ENCODE results near the gene TLX1.

The TLX1 gene

DNA sequence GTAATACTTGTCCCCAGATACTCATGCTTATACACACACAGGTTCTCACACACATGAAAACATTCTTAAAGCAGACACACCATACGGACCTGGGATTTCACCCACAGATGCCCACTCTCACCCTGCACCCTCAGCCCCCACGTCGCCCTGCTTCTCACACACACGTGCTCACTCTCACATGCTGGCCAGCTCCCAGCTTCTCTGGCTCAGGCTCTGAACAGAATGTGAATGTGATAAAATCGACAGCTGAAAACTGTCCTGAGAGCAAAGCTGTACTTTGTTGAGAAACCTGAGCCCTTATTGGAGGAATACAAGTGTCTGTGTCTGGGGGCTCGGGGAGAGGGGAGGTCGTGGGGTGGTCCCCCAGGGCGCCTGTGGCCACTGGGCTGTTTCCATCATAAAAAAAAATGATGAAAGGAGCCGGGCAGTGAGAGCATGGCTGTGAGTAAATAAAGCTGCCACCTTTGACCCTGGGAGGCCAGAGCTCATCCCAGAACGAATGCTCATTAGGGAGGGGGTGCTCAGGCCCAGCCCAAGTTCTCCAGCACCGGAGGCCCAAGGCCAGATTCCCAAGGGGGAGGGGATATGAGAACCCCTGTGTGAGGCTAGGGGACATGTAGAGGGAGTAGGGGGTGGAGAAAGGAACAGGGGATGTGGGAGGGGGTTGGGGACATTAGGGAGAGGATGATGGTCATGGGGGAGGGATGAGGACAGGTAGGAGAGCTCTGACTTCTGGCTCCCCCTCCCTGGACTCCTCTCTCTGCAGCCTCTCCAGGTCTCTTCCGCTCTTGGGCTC is 18.1 kb upstream of the TLX1 start:
- no peak for DNase-seq (ENCODE audit: low read depth)

DNA sequence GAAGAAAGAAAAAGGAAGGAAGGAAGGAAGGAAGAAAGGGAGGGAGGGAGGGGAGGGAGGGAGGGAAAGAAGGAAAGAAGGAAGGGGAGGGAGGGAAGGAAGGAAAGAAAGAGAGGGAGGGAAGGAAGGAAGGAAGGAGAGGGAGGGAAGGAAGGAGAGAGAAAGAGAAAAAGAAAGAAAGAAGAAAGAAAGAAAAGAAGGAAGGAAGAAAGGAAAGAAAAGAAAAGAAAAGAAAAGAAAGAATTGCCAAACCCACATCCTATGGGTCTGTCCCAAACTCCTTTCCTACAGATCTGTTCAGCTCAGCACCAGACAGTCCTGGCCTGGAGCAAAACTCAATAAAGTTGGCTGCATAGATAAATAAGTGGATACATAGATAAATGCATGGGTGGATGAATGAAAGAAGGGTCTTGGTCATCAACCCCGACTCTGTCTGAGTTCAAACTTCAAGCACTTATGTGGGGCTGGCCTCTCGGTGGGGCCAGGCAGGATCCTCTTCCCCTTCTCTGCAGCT is 17.2 kb upstream of the TLX1 start:
- DNase-seq (ENCODE audit: low read depth) = no peak

DNA sequence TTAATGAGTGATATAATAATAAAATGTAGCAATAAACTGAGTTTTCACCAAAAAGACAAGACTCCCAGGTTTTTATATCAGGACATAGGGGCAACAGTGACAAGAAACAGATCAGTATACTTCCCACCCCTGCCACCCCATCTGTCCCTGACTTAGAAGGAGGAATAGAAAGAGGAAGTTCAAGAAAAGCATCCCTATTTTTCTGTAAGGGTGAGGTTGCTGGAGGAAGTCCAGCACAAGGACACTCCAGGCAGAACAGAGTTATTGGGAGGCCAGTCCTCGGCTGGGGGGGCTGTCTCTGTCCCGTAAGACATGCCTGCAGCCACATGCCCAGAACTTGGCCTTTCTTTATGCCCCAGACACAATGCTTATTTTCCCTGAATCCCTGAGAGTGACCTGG is 16.5 kb upstream of the TLX1 start:
- no peak for DNase-seq (ENCODE audit: low read depth)

DNA sequence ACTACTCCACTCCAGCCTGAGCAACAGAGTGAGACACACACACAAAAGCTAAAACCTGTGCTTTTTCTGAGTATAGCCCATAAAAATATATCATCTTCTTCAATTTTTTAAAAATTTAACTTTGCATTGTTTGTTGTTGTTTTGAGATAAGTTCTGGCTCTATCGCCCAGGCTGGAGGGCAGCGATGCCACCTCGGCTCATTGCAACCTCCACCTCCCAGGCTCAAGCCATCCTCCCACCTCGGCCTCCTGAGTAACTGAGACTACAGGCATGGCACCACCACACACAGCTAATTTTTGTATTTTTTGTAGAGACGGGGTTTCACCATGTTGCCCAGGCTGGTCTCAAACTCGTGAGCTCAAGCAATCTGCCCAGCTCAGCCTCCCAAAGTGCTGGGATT is 14.3 kb upstream of the TLX1 start:
- DNase-seq (ENCODE audit: low read depth) = no peak

DNA sequence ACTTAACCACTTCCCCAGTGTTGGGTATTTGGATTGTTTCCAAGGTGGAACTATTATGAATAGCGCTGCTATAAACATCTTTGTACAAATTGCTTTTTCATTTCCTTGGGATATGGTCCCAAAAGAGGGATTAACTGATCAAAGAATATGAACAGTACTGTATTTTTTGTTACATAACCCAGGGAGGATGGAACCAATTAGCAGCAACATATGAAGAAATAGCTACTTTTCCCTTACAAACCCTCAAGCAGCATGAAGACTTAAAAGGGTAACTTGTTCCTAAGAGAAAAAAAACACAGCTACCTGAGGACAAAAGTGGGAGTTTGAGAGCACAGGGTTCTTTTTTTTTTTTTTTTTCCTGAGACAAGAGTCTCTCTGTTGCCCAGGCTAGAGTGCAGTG is 13.1 kb upstream of the TLX1 start:
- DNase-seq (ENCODE audit: low read depth) = no peak

DNA sequence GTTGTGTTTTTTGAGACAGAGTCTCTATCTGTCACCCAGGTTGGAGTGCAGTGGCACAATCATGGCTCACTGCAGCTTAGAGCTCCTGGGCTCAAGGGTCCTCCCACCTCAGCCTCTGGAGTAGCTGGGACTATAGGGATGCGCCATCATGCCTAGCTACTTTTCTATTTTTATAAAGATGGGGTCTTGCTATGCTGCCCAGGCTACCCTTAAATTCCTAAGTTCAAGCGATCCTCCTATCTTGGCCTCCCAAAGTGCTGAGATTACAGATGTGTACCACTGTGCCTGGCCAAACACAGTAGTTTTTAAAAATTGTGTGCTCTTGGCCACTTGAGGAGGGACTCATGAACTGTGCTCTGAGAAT is 10.6 kb upstream of the TLX1 start:
- no peak for DNase-seq (ENCODE audit: low read depth)

DNA sequence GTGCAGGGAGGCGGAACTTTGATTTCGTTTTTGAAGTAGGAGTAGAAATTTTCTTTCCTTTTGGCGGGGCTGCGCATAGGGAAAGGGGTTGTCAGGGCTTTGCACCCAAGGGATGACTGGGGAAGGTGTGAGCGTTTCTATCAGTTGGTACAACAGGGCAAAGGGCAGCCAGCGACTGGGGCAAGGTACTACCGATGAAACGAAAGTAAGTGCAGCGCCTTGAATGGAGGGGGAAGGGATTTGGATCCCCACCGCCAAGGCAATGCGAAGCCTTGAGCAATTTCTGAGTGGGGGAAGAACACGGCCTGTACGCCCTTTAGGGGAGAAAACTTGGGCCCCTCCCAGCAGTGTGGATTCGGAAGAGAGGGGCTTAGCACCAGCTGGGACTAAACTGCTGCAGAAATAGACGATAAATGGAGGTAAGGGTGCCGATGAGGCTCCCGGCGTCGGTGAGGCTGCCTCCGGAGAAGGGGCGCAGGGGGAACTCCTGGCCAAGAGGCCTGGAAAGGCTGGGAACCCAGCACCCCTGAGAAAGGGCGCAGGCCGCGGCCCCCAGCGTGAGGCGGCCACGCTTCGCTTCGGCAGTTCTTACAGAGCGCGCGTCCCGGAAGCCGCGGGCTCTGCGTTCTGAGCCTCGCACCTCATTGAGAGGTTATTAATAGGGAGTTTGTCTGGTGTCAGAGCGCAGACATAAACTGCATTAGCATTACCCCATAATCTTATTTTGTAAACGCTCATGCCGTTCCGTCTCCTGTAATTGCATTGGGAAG is 10.0 kb upstream of the TLX1 start:
- peak; percentile 15 for DNase-seq (ENCODE audit: low read depth)

DNA sequence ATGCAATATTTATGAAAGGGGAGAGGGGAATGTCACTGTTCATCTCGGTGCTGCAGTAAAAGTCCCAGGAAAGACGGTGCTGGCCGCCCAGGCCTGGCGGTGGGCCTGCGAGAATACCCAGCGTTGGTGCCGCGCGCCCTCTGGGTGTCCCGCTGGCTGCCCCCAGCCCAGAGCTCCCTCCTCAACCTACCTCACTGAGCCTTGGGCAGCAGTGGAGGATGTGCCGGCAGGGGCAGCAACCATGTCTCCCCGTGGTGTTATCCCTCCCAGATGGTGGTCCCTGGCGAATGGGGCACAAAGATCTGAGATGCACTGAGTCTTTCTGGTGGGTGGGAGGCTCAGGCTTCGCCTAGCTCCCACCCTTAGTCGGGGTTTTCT is 9.5 kb upstream of the TLX1 start:
- DNase-seq (ENCODE audit: low read depth) = no peak

DNA sequence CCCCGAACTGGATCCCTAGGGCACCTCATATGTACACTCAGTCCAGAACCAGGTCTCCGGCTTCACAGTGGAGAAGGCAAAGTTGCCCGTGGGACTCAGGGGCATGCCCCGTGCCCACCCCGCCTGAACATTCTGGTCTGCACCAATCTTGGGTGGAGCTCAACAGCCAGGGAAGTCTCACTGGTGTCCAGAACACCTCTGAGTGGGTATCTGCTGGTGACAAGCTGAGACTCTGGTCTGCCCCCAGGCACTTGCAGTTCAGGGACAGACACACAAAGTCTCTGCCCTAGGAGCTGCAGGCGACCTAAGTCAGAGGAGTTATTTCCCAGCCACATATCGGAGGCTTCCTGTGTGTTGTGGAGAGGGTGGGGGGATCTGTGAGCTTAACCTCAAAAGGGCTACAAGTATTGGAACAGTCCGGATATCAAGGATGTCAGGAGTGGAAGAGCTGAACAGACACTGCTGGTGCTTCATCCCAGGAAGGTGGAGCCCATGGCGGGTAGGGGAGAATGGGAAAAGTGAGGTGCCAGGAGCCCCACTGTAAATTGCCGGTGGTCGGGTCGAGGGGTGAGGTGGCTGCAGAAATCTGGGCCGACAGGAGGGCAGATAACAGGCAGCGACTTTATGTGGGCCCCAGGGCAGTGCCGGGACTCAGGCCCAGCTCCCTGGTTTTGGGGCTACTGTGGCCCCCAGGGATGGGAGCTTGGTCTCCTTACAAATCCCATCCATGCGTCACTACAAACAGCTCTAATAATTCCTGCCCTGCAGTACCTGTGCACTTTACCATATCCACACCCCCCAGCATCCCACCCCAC is 8.6 kb upstream of the TLX1 start:
- no peak for DNase-seq (ENCODE audit: low read depth)

DNA sequence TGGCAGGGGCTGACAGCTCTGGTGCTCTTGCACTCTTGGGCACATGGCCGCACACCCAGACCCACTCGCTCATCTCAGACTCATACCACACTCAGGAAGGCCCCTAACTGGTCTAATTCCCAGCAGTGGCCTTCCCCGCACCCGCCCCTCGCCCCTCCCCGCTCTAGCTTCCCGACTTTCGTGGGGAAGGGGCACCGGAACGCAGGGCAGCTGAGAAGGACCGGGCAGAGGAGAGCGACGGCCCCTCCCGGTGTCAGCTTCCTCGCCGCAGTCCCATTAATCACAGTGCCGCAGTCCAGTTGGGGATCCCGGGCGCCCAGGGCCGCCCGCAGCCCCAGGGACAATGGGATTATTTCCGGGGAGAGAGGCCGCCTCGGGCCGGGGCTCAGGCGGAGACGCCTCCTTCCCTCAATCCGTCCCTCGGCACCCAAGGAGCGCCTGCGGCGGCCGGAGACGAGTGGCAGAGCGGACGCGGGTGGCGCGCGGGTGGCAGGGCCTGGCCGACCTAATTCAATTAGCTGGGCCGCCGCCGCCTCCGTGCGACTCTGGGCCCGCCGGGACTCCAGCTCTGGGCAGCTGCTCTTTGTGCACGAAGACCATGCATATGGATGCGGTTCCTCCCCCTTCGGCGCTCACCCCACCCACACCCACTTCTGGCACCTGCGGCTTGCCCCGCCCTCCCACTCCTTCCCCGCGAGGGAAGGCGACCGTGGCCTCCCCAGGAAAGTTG is 7.8 kb upstream of the TLX1 start:
- no peak for DNase-seq (ENCODE audit: low read depth)

DNA sequence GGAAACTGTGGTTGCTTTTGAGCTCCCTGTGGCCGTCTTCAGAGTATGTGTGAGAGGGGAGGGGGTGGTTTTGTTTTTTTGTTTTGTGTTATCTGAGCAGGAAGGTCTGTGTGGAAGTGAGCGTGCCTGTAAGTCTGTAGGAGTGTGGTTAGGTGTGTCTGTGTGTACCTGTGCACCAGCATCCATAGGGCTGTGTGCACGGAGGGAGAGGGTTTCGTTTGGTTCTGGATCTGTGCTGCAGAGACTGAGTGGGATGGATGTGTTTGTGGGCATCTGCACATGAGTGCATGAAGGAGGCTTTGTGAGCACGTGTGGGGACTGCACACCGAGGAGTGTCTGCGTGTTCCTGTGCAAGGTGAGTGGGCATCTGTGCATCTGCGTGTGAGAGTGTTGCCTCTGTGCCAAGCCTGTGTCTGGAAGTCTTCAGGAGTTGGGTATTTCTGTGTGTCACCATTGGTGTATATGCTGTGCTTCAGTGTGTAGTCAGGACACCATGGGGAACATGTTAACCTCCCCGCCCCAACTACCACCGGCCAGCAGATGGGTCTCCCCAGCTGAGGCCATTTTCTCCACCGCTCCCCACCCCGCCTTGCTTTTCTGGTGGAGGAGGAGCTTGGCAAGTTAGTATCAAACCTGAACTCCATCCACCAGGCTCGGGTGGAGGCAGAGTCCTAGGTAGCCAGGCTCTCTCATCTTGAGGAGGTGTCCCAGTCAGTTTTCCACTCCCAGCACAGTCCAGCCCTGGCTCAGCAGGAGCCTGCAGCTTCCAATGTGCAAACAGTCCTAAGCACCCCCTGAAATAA is 7.1 kb upstream of the TLX1 start:
- no peak for DNase-seq (ENCODE audit: low read depth)

DNA sequence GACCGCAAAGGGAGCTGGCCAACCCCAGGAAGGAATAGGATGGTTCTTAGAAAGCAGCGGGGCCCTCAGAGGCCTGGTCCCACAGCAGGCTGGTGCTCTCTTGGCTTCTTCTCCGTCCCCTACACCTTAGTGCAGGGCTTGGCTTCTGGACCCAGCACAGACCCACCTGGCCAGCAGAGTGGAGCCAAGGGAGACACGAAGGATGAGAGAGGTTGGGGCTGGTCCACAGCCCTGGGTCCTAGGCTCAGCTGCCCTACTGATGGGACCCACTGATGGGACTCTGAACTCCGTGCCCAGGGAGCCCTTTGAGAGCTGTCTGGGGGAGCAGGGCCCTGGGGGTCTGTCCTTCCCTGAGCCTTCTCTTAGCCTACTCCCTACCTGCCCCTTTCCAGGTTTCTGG is 6.2 kb upstream of the TLX1 start:
- no peak for DNase-seq (ENCODE audit: low read depth)

DNA sequence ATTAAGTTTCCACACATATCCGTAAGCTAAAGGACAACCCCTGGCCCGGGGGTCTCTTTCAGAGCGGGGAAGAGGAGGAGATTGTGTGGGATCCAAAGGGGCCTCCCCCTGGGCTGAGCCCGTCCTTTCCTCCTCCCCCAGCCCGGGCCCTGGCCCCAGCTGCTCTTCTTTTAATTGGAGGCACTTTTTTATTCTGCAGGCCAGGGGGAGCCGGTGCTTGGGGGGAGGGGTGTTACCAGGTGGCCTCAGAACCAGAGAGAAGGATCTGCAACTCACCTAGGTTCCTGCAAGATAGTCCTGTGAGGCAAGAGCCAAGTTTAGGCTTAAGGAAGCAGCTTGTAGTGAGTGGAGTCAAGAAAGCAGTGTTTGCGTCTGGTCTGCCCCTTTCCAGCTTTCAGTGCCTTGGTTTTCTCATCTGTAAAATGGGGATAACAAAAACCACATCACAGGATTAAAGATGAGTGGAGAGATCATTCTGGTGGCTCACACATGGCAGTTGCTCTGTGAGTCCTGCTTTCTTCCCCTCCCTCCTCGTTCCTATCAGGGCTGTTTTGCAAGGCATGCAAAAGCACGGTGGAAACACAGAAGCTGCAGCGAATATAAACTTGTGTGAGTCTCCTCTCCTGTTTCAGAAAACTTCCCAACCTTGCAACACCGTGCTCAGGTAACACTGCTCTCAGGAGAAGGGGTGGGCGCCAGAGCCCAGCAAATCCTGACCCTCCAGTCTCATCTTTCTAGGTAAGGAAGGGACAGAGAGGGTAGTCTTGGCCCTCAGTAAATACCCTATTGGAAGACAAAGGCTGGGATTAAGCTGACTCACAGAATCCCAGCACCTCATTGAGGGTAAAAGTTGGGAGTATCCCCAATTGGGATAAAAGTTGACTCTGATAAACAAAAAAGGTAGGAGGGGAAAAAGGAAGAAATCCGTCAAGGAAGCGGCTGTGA is 4.1 kb upstream of the TLX1 start:
- DNase-seq (ENCODE audit: low read depth) = no peak

DNA sequence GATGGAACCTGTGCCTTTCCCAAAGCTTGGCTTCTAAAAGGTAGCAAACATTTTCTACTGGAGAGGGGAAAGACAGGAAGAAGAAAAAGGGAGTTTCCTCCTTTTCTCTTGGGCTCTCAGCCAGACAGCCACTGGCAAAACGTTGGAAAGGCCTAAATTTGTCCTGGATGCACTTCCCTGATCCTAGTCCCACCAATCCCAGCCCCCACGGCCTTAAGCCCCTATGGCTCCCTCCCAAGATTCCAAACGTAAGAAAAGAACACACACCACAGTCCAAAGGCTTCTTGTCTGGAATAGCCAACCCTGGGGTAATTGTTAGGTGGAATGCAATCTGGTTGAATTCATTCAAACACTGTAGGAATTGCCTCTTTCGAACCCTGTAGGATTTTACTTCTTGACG is 959 bp upstream of the TLX1 start:
- DNase-seq (ENCODE audit: low read depth) = no peak

DNA sequence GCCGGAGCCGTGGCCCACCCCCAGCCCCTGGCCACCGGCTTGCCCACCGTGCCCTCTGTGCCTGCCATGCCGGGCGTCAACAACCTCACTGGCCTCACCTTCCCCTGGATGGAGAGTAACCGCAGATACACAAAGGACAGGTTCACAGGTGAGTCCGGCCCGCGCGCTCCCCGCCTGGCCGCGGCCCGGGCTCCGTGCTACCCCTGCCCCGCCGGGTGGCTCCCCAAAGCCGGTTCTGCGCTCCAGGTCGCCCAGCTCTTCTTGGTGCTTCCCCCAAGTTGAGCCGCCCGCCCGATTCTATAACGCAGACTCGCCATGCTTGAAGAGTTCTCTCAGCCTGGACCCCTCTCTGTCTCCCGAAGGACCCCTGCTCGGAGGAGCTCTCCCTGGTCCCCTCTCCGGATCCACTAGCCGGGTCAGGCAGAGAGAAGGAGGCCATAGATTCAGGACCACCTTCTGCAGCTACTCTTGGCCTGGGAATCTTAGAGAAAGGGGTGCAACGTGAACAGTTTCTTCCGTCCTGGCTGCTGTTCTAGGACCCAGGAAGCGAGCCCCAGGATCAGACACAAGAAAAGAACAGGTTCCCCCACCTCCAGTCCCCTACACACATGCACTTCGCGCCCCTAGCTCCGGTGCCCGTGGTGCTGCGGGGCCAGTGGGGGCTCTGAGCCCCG is 999 bp downstream of the TLX1 start:
- no peak for DNase-seq (ENCODE audit: low read depth)

DNA sequence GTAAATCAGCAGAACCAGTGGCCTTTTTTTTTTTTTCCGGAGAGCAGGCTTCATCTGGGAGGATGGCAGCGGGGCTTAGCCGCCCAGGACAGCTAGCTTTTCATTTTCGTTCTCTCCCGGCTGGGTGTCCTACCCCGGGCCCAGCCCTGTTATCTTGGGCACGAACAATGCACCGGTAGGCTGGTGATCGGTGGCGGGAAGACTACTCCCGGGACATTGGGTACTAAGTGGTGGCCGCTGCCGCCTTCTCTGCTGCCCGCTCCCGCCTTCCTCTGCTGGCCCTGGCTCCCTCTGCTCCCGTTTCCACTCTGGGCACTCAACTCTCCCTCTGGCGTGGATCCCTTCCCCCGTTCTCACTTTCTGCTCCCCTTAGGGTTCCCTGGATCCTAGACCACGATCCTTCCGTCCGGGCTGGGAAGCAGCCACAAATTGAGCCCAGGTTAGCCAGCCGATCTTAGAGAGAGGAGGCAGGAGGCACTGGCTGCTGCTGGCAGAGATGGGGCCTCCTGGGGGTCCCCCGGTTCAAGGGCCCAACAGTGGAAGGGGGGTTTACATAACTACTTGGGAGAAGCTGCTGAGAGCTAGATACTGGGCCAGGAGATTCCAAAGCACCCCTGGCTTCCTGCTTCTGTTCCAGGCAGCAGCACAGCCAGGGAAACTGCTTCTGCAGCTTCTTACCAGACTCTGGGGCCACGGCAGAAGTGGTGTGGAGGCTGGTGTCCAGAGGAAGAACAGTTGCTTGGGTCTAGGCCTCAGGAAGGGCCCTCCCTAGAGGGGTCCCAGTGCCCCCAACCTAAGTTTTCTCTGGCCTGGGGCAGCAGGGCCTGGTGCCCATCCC is 1.8 kb downstream of the TLX1 start:
- no peak for DNase-seq (ENCODE audit: low read depth)

DNA sequence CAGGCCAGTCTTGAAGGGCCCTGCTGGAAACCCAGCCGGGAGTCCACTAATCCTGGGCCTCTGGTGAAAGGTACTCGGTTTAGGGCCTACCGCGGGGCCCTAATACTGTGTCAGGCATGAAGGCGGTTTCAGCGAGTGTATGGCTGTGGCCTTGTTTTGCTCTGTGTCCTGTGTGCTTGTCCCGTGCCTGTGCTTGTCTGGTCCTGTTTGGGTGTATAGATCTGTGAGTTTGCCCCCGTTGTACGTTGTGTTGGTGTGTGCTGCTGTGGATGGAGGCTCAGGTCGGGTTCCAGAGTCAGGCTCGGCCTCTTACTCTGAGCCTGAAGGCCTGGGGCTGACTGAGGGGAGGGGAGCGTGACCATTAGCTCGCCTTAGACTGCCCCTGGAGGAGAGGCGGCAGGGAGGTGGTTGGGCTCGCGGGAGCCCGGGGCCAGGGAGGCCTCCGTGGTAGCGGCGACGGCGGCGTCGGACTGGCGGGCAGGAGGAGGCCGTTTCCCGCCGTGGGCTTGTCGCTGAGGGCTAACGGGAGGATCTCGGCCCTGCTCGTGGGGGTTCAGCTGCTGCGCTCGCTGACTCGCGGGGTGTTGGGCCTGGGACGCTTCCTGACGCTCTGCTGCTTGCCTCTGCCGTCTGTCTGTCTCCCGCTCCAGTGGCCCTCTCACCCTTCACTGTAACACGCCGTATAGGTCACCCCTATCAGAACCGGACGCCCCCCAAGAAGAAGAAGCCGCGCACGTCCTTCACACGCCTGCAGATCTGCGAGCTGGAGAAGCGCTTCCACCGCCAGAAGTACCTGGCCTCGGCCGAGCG is 2.6 kb downstream of the TLX1 start:
- DNase-seq (ENCODE audit: low read depth) = no peak

Measured in stimulated activated CD8-positive, alpha-beta memory T cell treated with anti-CD3 and anti-CD28 coated beads, Interleukin-12 subunit alpha, Interleukin-12 subunit beta, amount 100 ng/mL, for 1 hour (primary cell).